Vagina (tissue), 2 donors: ENCODE measurements around the gene HES1. TPM values are rescaled to one million over a fixed set of nuclear protein-coding genes. Genes with fewer than 3 reads are reported as not detected.

Source experiments
- DNase-seq, 2 donors: peaks; one replicate each; pipeline ENCODE4 v3.0.0-alpha.2; 2017; ENCODE audit errors: extremely low spot score in 2 of 2
- H3K27ac ChIP-seq: fragments of 200-600 bp; sonication (generic); one replicate; pipeline ENCODE4 v1.5.1; 2019
- H3K27me3 ChIP-seq: fragments of 200-600 bp; sonication (generic); one replicate; pipeline ENCODE4 v1.5.1; 2019
- H3K36me3 ChIP-seq, 2 donors: fragments of 200-600 bp; sonication (generic); one replicate each; pipeline ENCODE4 v1.5.1; 2017 to 2019
- H3K4me1 ChIP-seq: fragments of 200-600 bp; sonication (generic); one replicate; pipeline ENCODE4 v1.5.1; 2019
- H3K4me3 ChIP-seq, 2 donors: fragments of 200-600 bp; sonication (generic); 1 replicate in 1 of 2; 2 replicates in 1 of 2; pipeline ENCODE4 v1.5.1; 2016 to 2019
- H3K9me3 ChIP-seq: fragments of 200-600 bp; sonication (generic); one replicate; pipeline ENCODE4 v1.5.1; 2019
- CTCF ChIP-seq, 3 experiments: fragments of 450-650 bp in 2 of 3; fragments of 200-600 bp in 1 of 3; sonication (generic) in 1 of 3; IDR thresholded peaks; one replicate each; pipeline ENCODE4 v1.5.1; 2017 to 2019; ENCODE audit warnings: antibody characterized with exemption in 3 of 3, mild to moderate bottlenecking in 2 of 3, moderate library complexity in 2 of 3
- POLR2A ChIP-seq, 2 donors: fragments of 450-650 bp; IDR thresholded peaks; one replicate each; pipeline ENCODE4 v1.6.1; 2017; ENCODE audit warnings: antibody characterized with exemption in 2 of 2, mild to moderate bottlenecking in 2 of 2, moderate library complexity in 2 of 2
- POLR2AphosphoS5 ChIP-seq, 2 donors: sonication (generic); formaldehyde crosslinking; IDR thresholded peaks; one replicate each; pipeline ENCODE4 v1.9.0; 2017; ENCODE audit warnings: antibody characterized with exemption in 2 of 2, mild to moderate bottlenecking in 2 of 2, low read depth in 1 of 2; ENCODE audit not compliant: insufficient read depth in 1 of 2
- intact Hi-C: fragments of 100-400 bp; cut with DNase I; formaldehyde crosslinking; loops from one replicate; pipeline ENCODE4 v1.15.1; 2023
- total RNA-seq: library from RNA; depleted of rRNA; stranded (reverse); fragments of >200 nt; gene quantifications from one replicate; pipeline ENCODE4 v1.2.3, GENCODE V29; 2016

Gene HES1
- total RNA-seq, 1 donor from 2014 or later = 191 TPM

GRCh38 chr3:194121891-194122631 is 13.9 kb upstream of the HES1 start:
- no peak for TF ChIP-seq POLR2AphosphoS5 (IDR thresholded peaks at IDR 0.05; ENCODE audit: insufficient read depth in 1 of 2, low read depth in 1 of 2)
- no peak for TF ChIP-seq POLR2A (IDR thresholded peaks at IDR 0.05)
- TF ChIP-seq CTCF (IDR thresholded peaks at IDR 0.05) = no peak
- no peaks in the 10 kb centered on the region for H3K36me3 ChIP-seq
- intact Hi-C loops = no loop called here
- no peak overlapping the region for H3K27ac ChIP-seq
- H3K4me3 ChIP-seq = no peak overlapping the region
- no peaks in the 10 kb centered on the region for H3K27me3 ChIP-seq
- H3K9me3 ChIP-seq = no peaks in the 10 kb centered on the region
- no peak for DNase-seq
- H3K4me1 ChIP-seq = no peaks in the 10 kb centered on the region

GRCh38 chr3:194123726-194124125 is 12.2 kb upstream of the HES1 start:
- intact Hi-C loops = no loop called here
- Histone ChIP-seq H3K27ac (no peak overlapping the region), H3K9me3 (no peaks in the 10 kb centered on the region), H3K36me3 (no peaks in the 10 kb centered on the region), H3K4me3 (no peak overlapping the region), H3K27me3 (no peaks in the 10 kb centered on the region), H3K4me1 (no peaks in the 10 kb centered on the region)
- TF ChIP-seq POLR2AphosphoS5 (IDR thresholded peaks at IDR 0.05; ENCODE audit: insufficient read depth in 1 of 2, low read depth in 1 of 2) (no peak), CTCF (IDR thresholded peaks at IDR 0.05) (no peak), POLR2A (IDR thresholded peaks at IDR 0.05) (no peak)
- no peak for DNase-seq

GRCh38 chr3:194124193-194124592 is 11.8 kb upstream of the HES1 start:
- no peak for TF ChIP-seq POLR2A (IDR thresholded peaks at IDR 0.05)
- TF ChIP-seq POLR2AphosphoS5 (IDR thresholded peaks at IDR 0.05; ENCODE audit: insufficient read depth in 1 of 2, low read depth in 1 of 2) = no peak
- no peak for TF ChIP-seq CTCF (IDR thresholded peaks at IDR 0.05)
- Histone ChIP-seq H3K36me3 (no peaks in the 10 kb centered on the region), H3K4me3 (no peak overlapping the region), H3K27me3 (no peaks in the 10 kb centered on the region), H3K9me3 (no peaks in the 10 kb centered on the region), H3K4me1 (no peaks in the 10 kb centered on the region), H3K27ac (no peak overlapping the region)
- intact Hi-C loops = no loop called here
- DNase-seq = no peak

- Histone ChIP-seq H3K4me3 (no peak overlapping the region), H3K9me3 (no peaks in the 10 kb centered on the region), H3K27ac (no peak overlapping the region), H3K4me1 (peaks cover 9% of the 10 kb centered on the region), H3K36me3 (no peaks in the 10 kb centered on the region), H3K27me3 (no peaks in the 10 kb centered on the region)
- DNase-seq = no peak
- intact Hi-C loops = no loop called here
- TF ChIP-seq CTCF (IDR thresholded peaks at IDR 0.05) (no peak), POLR2A (IDR thresholded peaks at IDR 0.05) (no peak), POLR2AphosphoS5 (IDR thresholded peaks at IDR 0.05; ENCODE audit: insufficient read depth in 1 of 2, low read depth in 1 of 2) (no peak)
Measured at GRCh38 chr3:194125442-194125841, 10.5 kb upstream of the HES1 start.

GRCh38 chr3:194126790-194127189 is 9.2 kb upstream of the HES1 start:
- intact Hi-C loops = no loop called here
- Histone ChIP-seq H3K27me3 (no peaks in the 10 kb centered on the region), H3K4me3 (no peak overlapping the region), H3K27ac (no peak overlapping the region), H3K36me3 (no peaks in the 10 kb centered on the region), H3K9me3 (no peaks in the 10 kb centered on the region), H3K4me1 (peaks cover 9% of the 10 kb centered on the region)
- no peak for DNase-seq
- TF ChIP-seq POLR2A (IDR thresholded peaks at IDR 0.05) (no peak), CTCF (IDR thresholded peaks at IDR 0.05) (no peak), POLR2AphosphoS5 (IDR thresholded peaks at IDR 0.05; ENCODE audit: insufficient read depth in 1 of 2, low read depth in 1 of 2) (no peak)
